ENCODE measurements around the gene MTX1. TPM values are rescaled to one million over a fixed set of nuclear protein-coding genes. Genes with fewer than 3 reads are reported as not detected.
A peak's percentile ranks its signal among the peaks of the same experiment; 100 is the strongest.

The MTX1 gene
- total RNA-seq, 1 donor from 2014 or later = 36.1 TPM

- DNase-seq (ENCODE audit: low read depth in 2 of 2) = peak in 1 of 2 donors; percentile 21
Observed at GRCh38 chr1:155174324-155175280, 33.9 kb upstream of the MTX1 start.

- no peak for DNase-seq (ENCODE audit: low read depth in 2 of 2)
Observed at GRCh38 chr1:155175281-155175926, 33.1 kb upstream of the MTX1 start.

- no peak for DNase-seq (ENCODE audit: low read depth in 2 of 2)
Observed at GRCh38 chr1:155175927-155176371, 32.5 kb upstream of the MTX1 start.

- peak; percentile 34 to 67 for DNase-seq (ENCODE audit: low read depth in 2 of 2)
Observed at GRCh38 chr1:155176544-155177071, 31.9 kb upstream of the MTX1 start.

GRCh38 chr1:155177192-155177917 lies 31.1 kb upstream of the MTX1 start:
- no peak for DNase-seq (ENCODE audit: low read depth in 2 of 2)

- no peak for DNase-seq (ENCODE audit: low read depth in 2 of 2)
Observed at GRCh38 chr1:155177918-155178281, 30.6 kb upstream of the MTX1 start.

GRCh38 chr1:155178441-155179111 lies 29.9 kb upstream of the MTX1 start:
- DNase-seq (ENCODE audit: low read depth in 2 of 2) = no peak

- no peak for DNase-seq (ENCODE audit: low read depth in 2 of 2)
Observed at GRCh38 chr1:155179112-155180031, 29.1 kb upstream of the MTX1 start.

- no peak for DNase-seq (ENCODE audit: low read depth in 2 of 2)
Observed at GRCh38 chr1:155181371-155182051, 27.0 kb upstream of the MTX1 start.

GRCh38 chr1:155182052-155182550 lies 26.4 kb upstream of the MTX1 start:
- DNase-seq (ENCODE audit: low read depth in 2 of 2) = no peak

- DNase-seq (ENCODE audit: low read depth in 2 of 2) = no peak
Observed at GRCh38 chr1:155183775-155184221, 24.7 kb upstream of the MTX1 start.

- DNase-seq (ENCODE audit: low read depth in 2 of 2) = no peak
Observed at GRCh38 chr1:155184351-155184811, 24.1 kb upstream of the MTX1 start.

GRCh38 chr1:155184835-155185782 lies 23.4 kb upstream of the MTX1 start:
- no peak for DNase-seq (ENCODE audit: low read depth in 2 of 2)

GRCh38 chr1:155185783-155186066 lies 22.8 kb upstream of the MTX1 start:
- no peak for DNase-seq (ENCODE audit: low read depth in 2 of 2)

GRCh38 chr1:155186067-155186793 lies 22.3 kb upstream of the MTX1 start:
- no peak for DNase-seq (ENCODE audit: low read depth in 2 of 2)

- no peak for DNase-seq (ENCODE audit: low read depth in 2 of 2)
Observed at GRCh38 chr1:155186794-155187455, 21.6 kb upstream of the MTX1 start.

GRCh38 chr1:155187456-155187891 lies 21.0 kb upstream of the MTX1 start:
- DNase-seq (ENCODE audit: low read depth in 2 of 2) = no peak
